ENCODE results near the gene PSMG4. TPM values are rescaled to one million over a fixed set of nuclear protein-coding genes. Genes with fewer than 3 reads are reported as not detected.
A peak's percentile ranks its signal among the peaks of the same experiment; 100 is the strongest.

Gene PSMG4
- total and polyA plus RNA-seq, 2 donors from 2014 or later: 24.9 to 36.8 TPM

- H3K4me3 ChIP-seq (ENCODE audit: low read length in 3 of 3): no peak overlapping the region
- peaks cover 0 to 3% (median 0%) of the 10 kb centered on the region in 3 donors for H3K4me1 ChIP-seq (ENCODE audit: control insufficient read depth in 2 of 3, insufficient read depth in 2 of 3, low read depth in 1 of 3, low read length in 3 of 3)
- TF ChIP-seq CTCF (IDR thresholded peaks at IDR 0.05; ENCODE audit: borderline replicate concordance, extremely low read depth, insufficient read depth): no peak
- H3K9ac ChIP-seq (ENCODE audit: low read length in 3 of 3): no peak overlapping the region
- peak in 2 of 5 donors; percentile 48 to 52 for DNase-seq
- peak overlapping the region in 1 of 2 donors; percentile 44 for H3K27ac ChIP-seq (ENCODE audit: low read depth in 2 of 2, low read length in 2 of 2)
- H3K36me3 ChIP-seq (ENCODE audit: control insufficient read depth in 2 of 3, insufficient read depth in 3 of 3, low read length in 3 of 3): peaks cover 0 to 9% (median 2%) of the 10 kb centered on the region in 3 donors
- FAIRE-seq: no peak
- H3K9me3 ChIP-seq (ENCODE audit: control insufficient read depth in 2 of 3, insufficient read depth in 1 of 3, low read length in 3 of 3): no peaks in the 10 kb centered on the region
- H3K27me3 ChIP-seq (ENCODE audit: control insufficient read depth, insufficient read depth, low read length): no peaks in the 10 kb centered on the region
- intact Hi-C loops (cut with DNase I): no loop called here
Measured at GRCh38 chr6:3288711-3289663, 30.2 kb downstream of the PSMG4 start.

DNA sequence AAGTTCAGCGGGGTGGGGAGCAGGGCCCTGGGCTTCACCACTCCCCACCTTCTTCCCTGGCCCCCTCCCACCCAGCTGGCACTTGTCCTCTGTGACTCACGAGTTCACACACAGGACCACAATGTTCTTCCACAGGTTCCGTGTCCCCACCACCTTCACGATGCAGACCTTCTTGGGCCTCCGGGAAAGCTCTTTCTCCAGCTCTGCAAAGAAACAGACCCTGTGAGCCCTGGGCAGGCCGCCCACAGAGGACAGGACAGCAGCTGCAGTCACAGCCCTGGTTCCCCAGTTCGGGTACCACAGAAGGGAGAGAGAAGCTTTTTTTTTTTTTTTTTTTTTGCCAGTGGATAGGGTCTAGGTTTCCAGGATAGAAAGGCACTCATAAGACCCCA lies 30.9 kb downstream of the PSMG4 start:
- H3K9me3 ChIP-seq (ENCODE audit: control insufficient read depth in 2 of 3, insufficient read depth in 1 of 3, low read length in 3 of 3): no peaks in the 10 kb centered on the region
- TF ChIP-seq CTCF (IDR thresholded peaks at IDR 0.05; ENCODE audit: borderline replicate concordance, extremely low read depth, insufficient read depth): no peak
- no peak overlapping the region for H3K9ac ChIP-seq (ENCODE audit: low read length in 3 of 3)
- intact Hi-C loops (cut with DNase I): no loop called here
- DNase-seq (peak in 1 of 5 donors; percentile 54), FAIRE-seq (no peak)
- H3K4me1 ChIP-seq (ENCODE audit: control insufficient read depth in 2 of 3, insufficient read depth in 2 of 3, low read depth in 1 of 3, low read length in 3 of 3): peaks cover 0 to 3% (median 0%) of the 10 kb centered on the region in 3 donors
- H3K27me3 ChIP-seq (ENCODE audit: control insufficient read depth, insufficient read depth, low read length): no peaks in the 10 kb centered on the region
- no peak overlapping the region for H3K27ac ChIP-seq (ENCODE audit: low read depth in 2 of 2, low read length in 2 of 2)
- no peak overlapping the region for H3K4me3 ChIP-seq (ENCODE audit: low read length in 3 of 3)
- H3K36me3 ChIP-seq (ENCODE audit: control insufficient read depth in 2 of 3, insufficient read depth in 3 of 3, low read length in 3 of 3): peaks cover 0 to 9% (median 2%) of the 10 kb centered on the region in 3 donors

GRCh38 chr6:3290149-3290930 lies 31.6 kb downstream of the PSMG4 start:
- no peak for TF ChIP-seq CTCF (IDR thresholded peaks at IDR 0.05; ENCODE audit: borderline replicate concordance, extremely low read depth, insufficient read depth)
- no peak for FAIRE-seq
- peak in 1 of 5 donors; percentile 22 for DNase-seq
- intact Hi-C loops (cut with DNase I): no loop called here
- H3K4me3 ChIP-seq (ENCODE audit: low read length in 3 of 3): no peak overlapping the region
- no peaks in the 10 kb centered on the region for H3K9me3 ChIP-seq (ENCODE audit: control insufficient read depth in 2 of 3, insufficient read depth in 1 of 3, low read length in 3 of 3)
- H3K9ac ChIP-seq (ENCODE audit: low read length in 3 of 3): no peak overlapping the region
- H3K36me3 ChIP-seq (ENCODE audit: control insufficient read depth in 2 of 3, insufficient read depth in 3 of 3, low read length in 3 of 3): peaks cover 0 to 9% (median 2%) of the 10 kb centered on the region in 3 donors
- no peaks in the 10 kb centered on the region for H3K4me1 ChIP-seq (ENCODE audit: control insufficient read depth in 2 of 3, insufficient read depth in 2 of 3, low read depth in 1 of 3, low read length in 3 of 3)
- H3K27me3 ChIP-seq (ENCODE audit: control insufficient read depth, insufficient read depth, low read length): no peaks in the 10 kb centered on the region
- no peak overlapping the region for H3K27ac ChIP-seq (ENCODE audit: low read depth in 2 of 2, low read length in 2 of 2)

Data from kidney (tissue), 14 donors.